HG03520 (cell line): ENCODE results near the gene KCNT1.
"Not testable (repeated sequence)": the region's sequence is repeated elsewhere in the genome, so short reads cannot be mapped to it uniquely, and the experiment has no call there.

Experiments used
- ATAC-seq: cut with Tn5 transposase; IDR thresholded peaks from one replicate; pipeline ENCODE4 v1.9.1; 2021; ENCODE audit warnings: mild to moderate bottlenecking, moderate library complexity; ENCODE audit not compliant: unreplicated experiment

KCNT1 gene

GRCh38 chr9:135701959-135702721 lies at the start of gene KCNT1:
Gene KCNT1 (plus strand): TSS chr9:135702185. CDS start chr9:135702259, 74 bp downstream.
- no peak for ATAC-seq

- no peak for ATAC-seq
Measured at GRCh38 chr9:135655317-135655716, 46.7 kb upstream of the KCNT1 start.

- ATAC-seq, result no peak
Measured at GRCh38 chr9:135657416-135657815, 44.6 kb upstream of the KCNT1 start.

- ATAC-seq, result no peak
Measured at GRCh38 chr9:135659252-135659651, 42.7 kb upstream of the KCNT1 start.

- ATAC-seq, result no peak
Measured at GRCh38 chr9:135660407-135660806, 41.6 kb upstream of the KCNT1 start.

GRCh38 chr9:135661816-135662560 lies 40.0 kb upstream of the KCNT1 start:
- ATAC-seq, result no peak

GRCh38 chr9:135662758-135663450 lies 39.1 kb upstream of the KCNT1 start, which contains the start of gene LCN9:
Gene LCN9 (plus strand): TSS chr9:135663309. CDS start chr9:135663322, 13 bp downstream.
- ATAC-seq, result no peak

GRCh38 chr9:135663451-135663770 lies 38.6 kb upstream of the KCNT1 start:
- ATAC-seq, result no peak

GRCh38 chr9:135663857-135664256 lies 38.1 kb upstream of the KCNT1 start:
- ATAC-seq, result no peak

- ATAC-seq, result no peak
Measured at GRCh38 chr9:135664266-135664665, 37.7 kb upstream of the KCNT1 start.

- no peak for ATAC-seq
Measured at GRCh38 chr9:135664801-135665794, 36.9 kb upstream of the KCNT1 start.

- no peak for ATAC-seq
Measured at GRCh38 chr9:135665795-135666189, 36.2 kb upstream of the KCNT1 start.

GRCh38 chr9:135666534-135667462 lies 35.2 kb upstream of the KCNT1 start:
- ATAC-seq, result no peak

- no peak for ATAC-seq
Measured at GRCh38 chr9:135667463-135668001, 34.5 kb upstream of the KCNT1 start.

- ATAC-seq, result not testable (repeated sequence)
Measured at GRCh38 chr9:135669018-135669417, 33.0 kb upstream of the KCNT1 start.

GRCh38 chr9:135669616-135670285 lies 32.2 kb upstream of the KCNT1 start:
- no peak for ATAC-seq

- no peak for ATAC-seq
Measured at GRCh38 chr9:135670721-135671590, 31.0 kb upstream of the KCNT1 start.
